GM19043 (cell line): Measurements from ENCODE around the gene DPP10.

Experiments used
- ATAC-seq: cut with Tn5 transposase; IDR thresholded peaks from one replicate; pipeline ENCODE4 v1.9.1; 2021; ENCODE audit warnings: low read depth; ENCODE audit not compliant: unreplicated experiment

Gene DPP10

GRCh38 chr2:115782286-115782685, 1339.8 kb downstream of the DPP10 start:
- no peak for ATAC-seq

- ATAC-seq, result no peak
Observed at GRCh38 chr2:115796078-115796477, 1353.6 kb downstream of the DPP10 start.

- no peak for ATAC-seq
Observed at GRCh38 chr2:115807276-115807675, 1364.8 kb downstream of the DPP10 start.

GRCh38 chr2:115825912-115826311, 1383.5 kb downstream of the DPP10 start:
- ATAC-seq, result no peak

- ATAC-seq, result no peak
Observed at GRCh38 chr2:115833196-115833595, 1390.8 kb downstream of the DPP10 start.

- no peak for ATAC-seq
Observed at GRCh38 chr2:115838539-115838938, 1396.1 kb downstream of the DPP10 start.

GRCh38 chr2:115842306-115842705, 1399.9 kb downstream of the DPP10 start:
- no peak for ATAC-seq

GRCh38 chr2:115848192-115848591, 1405.8 kb downstream of the DPP10 start:
- ATAC-seq, result no peak

- no peak for ATAC-seq
Observed at GRCh38 chr2:115867024-115867423, 1424.6 kb downstream of the DPP10 start.

GRCh38 chr2:115874427-115874826, 1432.0 kb downstream of the DPP10 start:
- ATAC-seq, result no peak

GRCh38 chr2:115880558-115880957, 1438.1 kb downstream of the DPP10 start:
- no peak for ATAC-seq

- no peak for ATAC-seq
Observed at GRCh38 chr2:115887209-115887776, 1444.9 kb downstream of the DPP10 start.
